ENCODE data around the gene BMP10.

BMP10 gene

DNA sequence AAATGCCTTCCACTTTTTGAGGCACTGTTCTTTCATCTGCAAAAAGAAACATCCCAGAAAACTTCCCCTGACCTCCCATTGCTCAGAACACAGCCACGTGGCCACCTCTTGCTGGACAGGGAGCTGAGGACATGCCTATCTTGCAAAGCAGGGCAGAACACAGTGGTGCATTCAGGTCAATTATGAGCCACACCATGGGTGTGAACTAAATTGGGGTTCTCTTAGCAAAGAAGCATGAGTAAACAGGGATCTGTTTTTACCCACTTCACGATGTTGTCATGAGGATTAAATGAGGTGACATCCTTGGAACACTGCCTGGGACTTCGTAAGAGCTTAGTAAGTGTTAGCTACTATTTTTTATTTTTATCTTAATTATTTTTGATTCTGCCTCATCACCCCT lies 25.1 kb downstream of the BMP10 start:
- no peak for FAIRE-seq
- TF ChIP-seq POLR2A (IDR thresholded peaks at IDR 0.05; ENCODE audit: low read depth, low read length) (no peak), PAX5 (IDR thresholded peaks at IDR 0.05; ENCODE audit: insufficient read depth, low read length, severe bottlenecking) (no peak), POLR2AphosphoS5 (IDR thresholded peaks at IDR 0.05; ENCODE audit: low read depth, low read length) (no peak), POU2F2 (IDR thresholded peaks at IDR 0.05; ENCODE audit: low read depth, low read length) (no peak), SPI1 (IDR thresholded peaks at IDR 0.05; ENCODE audit: low read depth, low read length) (no peak), TAF1 (IDR thresholded peaks at IDR 0.05; ENCODE audit: low read depth, low read length) (no peak)
- no peak for DNase-seq (ENCODE audit: insufficient read length, low spot score)

DNA sequence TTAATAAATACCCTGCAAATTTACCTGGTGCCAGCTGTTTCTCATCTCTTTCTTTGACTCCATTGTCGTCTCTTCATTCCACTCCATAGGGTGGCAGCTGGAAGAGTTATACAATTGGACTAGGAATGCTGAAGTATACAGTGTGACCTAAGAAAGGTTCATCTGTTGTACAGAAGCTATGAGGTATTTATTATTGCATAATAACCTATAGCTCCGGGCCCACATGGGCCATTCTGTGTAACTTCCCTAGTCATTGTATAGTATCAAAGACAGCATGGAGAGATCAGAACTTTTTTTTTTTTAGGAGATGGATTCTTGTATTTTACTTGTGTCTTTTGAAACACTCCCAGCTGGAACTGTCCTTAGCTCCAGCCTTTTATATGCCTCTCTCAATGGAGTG lies 26.2 kb downstream of the BMP10 start:
- TF ChIP-seq TAF1 (IDR thresholded peaks at IDR 0.05; ENCODE audit: low read depth, low read length) (no peak), PAX5 (IDR thresholded peaks at IDR 0.05; ENCODE audit: insufficient read depth, low read length, severe bottlenecking) (no peak), POU2F2 (IDR thresholded peaks at IDR 0.05; ENCODE audit: low read depth, low read length) (no peak), SPI1 (IDR thresholded peaks at IDR 0.05; ENCODE audit: low read depth, low read length) (no peak), POLR2A (IDR thresholded peaks at IDR 0.05; ENCODE audit: low read depth, low read length) (no peak), POLR2AphosphoS5 (IDR thresholded peaks at IDR 0.05; ENCODE audit: low read depth, low read length) (no peak)
- DNase-seq (ENCODE audit: insufficient read length, low spot score), result no peak
- FAIRE-seq, result no peak

DNA sequence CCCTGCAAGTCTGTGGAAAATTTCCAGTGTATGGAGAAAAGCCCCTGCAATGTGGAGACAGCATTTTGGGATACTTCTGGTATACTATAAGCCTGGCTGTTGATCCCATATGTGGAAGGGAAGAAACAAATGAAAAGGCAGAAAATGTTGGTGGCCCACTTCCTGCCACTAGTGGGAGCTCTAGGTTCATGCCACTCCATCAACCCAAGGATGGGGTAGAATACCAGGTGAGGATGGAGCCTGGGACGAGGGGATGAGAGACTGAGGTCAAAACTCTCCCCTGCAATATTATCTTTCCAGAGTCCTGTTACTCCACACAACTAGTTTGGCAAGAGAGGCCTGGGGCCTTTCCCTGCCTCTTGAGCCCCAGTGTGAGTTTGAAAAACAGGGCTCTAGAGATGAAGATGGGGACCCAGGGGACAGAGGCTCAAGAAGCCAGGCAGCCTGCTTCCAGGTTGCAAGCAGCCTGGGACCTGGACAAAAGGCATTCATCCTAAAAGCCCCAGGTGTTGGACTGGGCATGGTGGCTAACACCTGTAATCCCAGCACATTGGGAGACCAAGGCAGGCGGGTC lies 31.9 kb downstream of the BMP10 start:
- no peak for TF ChIP-seq POLR2A (IDR thresholded peaks at IDR 0.05; ENCODE audit: low read depth, low read length)
- TF ChIP-seq SPI1 (IDR thresholded peaks at IDR 0.05; ENCODE audit: low read depth, low read length), result no peak
- TF ChIP-seq POU2F2 (IDR thresholded peaks at IDR 0.05; ENCODE audit: low read depth, low read length), result no peak
- no peak for TF ChIP-seq TAF1 (IDR thresholded peaks at IDR 0.05; ENCODE audit: low read depth, low read length)
- TF ChIP-seq POLR2AphosphoS5 (IDR thresholded peaks at IDR 0.05; ENCODE audit: low read depth, low read length), result no peak
- TF ChIP-seq PAX5 (IDR thresholded peaks at IDR 0.05; ENCODE audit: insufficient read depth, low read length, severe bottlenecking), result no peak
- no peak for FAIRE-seq
- no peak for DNase-seq (ENCODE audit: insufficient read length, low spot score)

DNA sequence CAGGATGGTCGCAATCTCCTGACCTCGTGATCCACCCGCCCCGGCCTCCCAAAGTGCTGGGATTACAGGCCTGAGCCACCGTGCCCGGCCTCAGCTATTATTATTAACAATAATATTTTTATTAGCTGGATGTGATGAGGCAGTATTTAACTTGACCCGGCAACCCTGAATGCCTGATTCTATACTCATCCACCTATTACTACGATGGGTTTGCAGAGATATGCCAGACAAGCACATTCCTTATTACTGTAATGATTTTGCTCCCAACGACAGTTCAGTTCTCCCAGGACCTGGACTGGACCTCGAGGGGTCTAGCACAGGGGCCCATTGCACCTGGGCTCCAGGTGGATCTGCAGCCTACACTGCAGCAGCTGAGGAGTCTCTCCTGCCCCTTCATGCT lies 32.6 kb downstream of the BMP10 start:
- TF ChIP-seq POU2F2 (IDR thresholded peaks at IDR 0.05; ENCODE audit: low read depth, low read length) (no peak), TAF1 (IDR thresholded peaks at IDR 0.05; ENCODE audit: low read depth, low read length) (no peak), PAX5 (IDR thresholded peaks at IDR 0.05; ENCODE audit: insufficient read depth, low read length, severe bottlenecking) (no peak), POLR2A (IDR thresholded peaks at IDR 0.05; ENCODE audit: low read depth, low read length) (no peak), SPI1 (IDR thresholded peaks at IDR 0.05; ENCODE audit: low read depth, low read length) (no peak), POLR2AphosphoS5 (IDR thresholded peaks at IDR 0.05; ENCODE audit: low read depth, low read length) (no peak)
- no peak for DNase-seq (ENCODE audit: insufficient read length, low spot score)
- no peak for FAIRE-seq

DNA sequence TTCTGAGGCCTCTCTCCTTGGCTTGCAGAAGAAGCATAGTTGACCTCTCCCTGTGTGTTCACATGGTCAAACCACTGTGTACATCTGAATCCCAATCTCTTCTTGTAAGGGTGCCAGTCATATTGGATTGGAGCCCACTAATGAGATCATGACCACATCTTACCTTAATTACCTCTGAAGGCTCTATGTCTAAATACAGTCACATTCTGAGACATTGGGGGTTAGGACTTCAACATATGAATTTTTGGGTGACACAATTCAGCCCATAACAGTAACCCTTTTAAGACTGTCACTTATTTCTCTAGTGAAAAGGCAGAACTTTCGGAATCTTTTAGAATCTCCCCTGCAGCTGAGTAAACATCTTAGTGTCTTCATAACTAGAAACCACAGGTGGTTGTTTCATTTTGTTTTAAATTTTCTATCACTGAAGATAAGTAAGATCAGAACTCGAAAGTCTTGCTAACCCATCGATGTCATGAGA lies 33.3 kb downstream of the BMP10 start:
- FAIRE-seq, result no peak
- DNase-seq (ENCODE audit: insufficient read length, low spot score), result no peak

DNA sequence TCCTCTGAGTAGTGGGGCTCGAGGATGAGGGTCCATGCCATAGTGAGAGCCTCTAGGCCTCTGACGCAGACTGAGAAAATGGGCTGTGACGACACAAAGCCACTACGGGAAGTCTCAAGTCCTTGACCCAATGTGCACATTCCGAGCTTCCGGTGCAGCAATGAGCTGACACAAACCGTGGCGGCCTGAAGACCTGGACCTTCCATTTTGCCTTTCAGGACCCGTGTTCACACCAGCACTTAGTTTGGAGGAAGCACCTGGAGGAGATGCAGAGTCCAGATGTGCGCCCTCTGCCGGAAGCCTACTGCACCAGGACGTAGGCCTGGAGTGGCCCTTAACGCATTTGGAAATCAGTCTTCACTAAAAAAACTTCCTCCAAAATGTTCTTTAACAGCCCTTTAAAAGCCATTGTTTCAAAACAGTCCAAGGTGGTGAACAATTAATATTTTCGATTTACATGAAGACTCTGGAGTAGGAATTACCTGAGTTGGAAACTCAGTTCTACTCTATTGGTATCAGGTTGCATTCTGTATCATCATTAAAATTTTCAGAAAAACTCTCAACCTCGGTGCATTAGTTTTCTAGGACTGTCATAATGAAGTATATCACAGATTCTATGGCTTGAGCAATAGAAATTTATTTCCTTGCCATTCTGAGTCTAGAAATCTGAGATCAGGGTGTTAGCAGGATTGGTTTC lies 33.9 kb downstream of the BMP10 start:
- TF ChIP-seq POU2F2 (IDR thresholded peaks at IDR 0.05; ENCODE audit: low read depth, low read length) (no peak), POLR2AphosphoS5 (IDR thresholded peaks at IDR 0.05; ENCODE audit: low read depth, low read length) (no peak)
- DNase-seq (ENCODE audit: insufficient read length, low spot score) (no peak), FAIRE-seq (no peak)

More for the DNA sequence above, 33.3 kb downstream of the BMP10 start:
- no peak for TF ChIP-seq POU2F2 (IDR thresholded peaks at IDR 0.05; ENCODE audit: low read depth, low read length)
- TF ChIP-seq TAF1 (IDR thresholded peaks at IDR 0.05; ENCODE audit: low read depth, low read length), result no peak
- TF ChIP-seq POLR2A (IDR thresholded peaks at IDR 0.05; ENCODE audit: low read depth, low read length), result no peak
- TF ChIP-seq SPI1 (IDR thresholded peaks at IDR 0.05; ENCODE audit: low read depth, low read length), result no peak
- TF ChIP-seq POLR2AphosphoS5 (IDR thresholded peaks at IDR 0.05; ENCODE audit: low read depth, low read length), result no peak
- TF ChIP-seq PAX5 (IDR thresholded peaks at IDR 0.05; ENCODE audit: insufficient read depth, low read length, severe bottlenecking), result no peak

DNA sequence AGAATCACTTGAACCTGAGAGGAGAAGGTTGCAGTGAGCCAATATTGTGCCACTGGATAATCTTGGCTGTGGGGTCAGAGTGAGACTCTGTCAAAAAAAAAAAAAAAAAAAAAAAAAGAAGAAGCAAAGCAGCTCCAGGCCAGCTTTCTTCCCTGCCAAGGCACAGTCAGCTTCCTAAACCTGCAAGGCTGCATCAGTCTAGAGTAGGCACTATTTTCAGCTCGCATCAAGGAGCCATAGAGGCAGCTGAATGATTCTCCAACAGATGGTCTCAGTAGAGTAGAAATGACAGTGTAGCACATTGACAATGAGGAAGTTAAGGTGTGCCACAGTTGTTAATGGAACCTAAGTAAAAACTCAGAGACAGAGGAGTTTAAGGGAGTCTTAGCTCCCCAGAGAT lies 35.6 kb downstream of the BMP10 start:
- TF ChIP-seq POLR2AphosphoS5 (IDR thresholded peaks at IDR 0.05; ENCODE audit: low read depth, low read length) (no peak), POLR2A (IDR thresholded peaks at IDR 0.05; ENCODE audit: low read depth, low read length) (no peak), POU2F2 (IDR thresholded peaks at IDR 0.05; ENCODE audit: low read depth, low read length) (no peak), SPI1 (IDR thresholded peaks at IDR 0.05; ENCODE audit: low read depth, low read length) (no peak), PAX5 (IDR thresholded peaks at IDR 0.05; ENCODE audit: insufficient read depth, low read length, severe bottlenecking) (no peak), TAF1 (IDR thresholded peaks at IDR 0.05; ENCODE audit: low read depth, low read length) (no peak)
- DNase-seq (ENCODE audit: insufficient read length, low spot score), result no peak
- FAIRE-seq, result no peak

DNA sequence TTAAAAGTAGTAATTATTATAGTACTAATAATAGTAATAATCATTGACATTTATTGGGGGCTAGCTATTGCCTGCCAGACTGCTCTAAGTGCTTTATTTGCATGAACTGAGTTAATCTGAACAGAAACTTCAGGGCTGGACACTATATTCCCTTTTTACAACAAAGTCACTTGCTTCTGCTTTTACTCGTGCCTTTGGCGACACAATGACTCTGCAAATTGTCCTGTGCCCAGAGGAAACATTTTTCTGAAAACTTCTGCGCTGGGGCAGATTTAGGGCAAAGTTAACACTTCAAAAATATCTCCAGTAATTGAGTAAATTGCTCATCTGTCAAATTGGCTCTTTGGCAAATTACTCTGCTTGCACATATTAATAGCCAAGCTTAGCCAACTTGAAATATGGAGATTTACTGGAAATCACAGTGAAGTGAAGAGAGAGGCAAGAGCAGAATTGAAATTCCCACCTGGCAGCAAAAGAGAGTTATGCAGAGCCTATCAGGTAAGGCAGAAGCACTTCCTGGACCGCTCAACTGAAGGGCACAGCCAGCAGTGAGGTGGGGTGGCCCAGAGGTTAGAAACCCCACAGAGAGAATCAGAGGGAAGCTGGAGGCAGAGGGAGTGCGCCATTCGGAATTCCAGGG lies 36.3 kb downstream of the BMP10 start:
- FAIRE-seq (no peak), DNase-seq (ENCODE audit: insufficient read length, low spot score) (no peak)

DNA sequence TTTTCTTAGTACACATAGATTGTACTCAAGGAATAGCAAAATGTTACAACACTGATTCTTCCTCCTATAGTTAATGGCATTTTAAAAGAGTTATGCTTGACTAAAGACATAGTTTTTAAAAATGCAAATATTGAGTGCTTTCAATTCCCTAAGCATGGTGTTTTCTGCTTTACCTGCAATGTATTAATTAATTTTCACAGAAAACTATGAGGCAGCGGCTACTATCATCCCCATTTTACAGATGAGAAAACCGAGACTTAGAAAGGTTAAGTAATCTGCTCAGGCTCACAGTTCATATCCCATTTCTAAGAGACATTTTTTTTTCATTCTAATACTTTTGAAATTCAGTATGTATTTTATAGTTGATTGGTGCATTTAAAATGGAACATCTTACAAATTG lies 38.0 kb downstream of the BMP10 start:
- FAIRE-seq, result no peak

More for the DNA sequence above, 36.3 kb downstream of the BMP10 start:
- no peak for TF ChIP-seq PAX5 (IDR thresholded peaks at IDR 0.05; ENCODE audit: insufficient read depth, low read length, severe bottlenecking)
- TF ChIP-seq POLR2AphosphoS5 (IDR thresholded peaks at IDR 0.05; ENCODE audit: low read depth, low read length), result no peak
- no peak for TF ChIP-seq POLR2A (IDR thresholded peaks at IDR 0.05; ENCODE audit: low read depth, low read length)
- TF ChIP-seq TAF1 (IDR thresholded peaks at IDR 0.05; ENCODE audit: low read depth, low read length), result no peak
- TF ChIP-seq SPI1 (IDR thresholded peaks at IDR 0.05; ENCODE audit: low read depth, low read length), result no peak
- no peak for TF ChIP-seq POU2F2 (IDR thresholded peaks at IDR 0.05; ENCODE audit: low read depth, low read length)

More for the DNA sequence above, 38.0 kb downstream of the BMP10 start:
- DNase-seq (ENCODE audit: insufficient read length, low spot score), result no peak
- TF ChIP-seq POU2F2 (IDR thresholded peaks at IDR 0.05; ENCODE audit: low read depth, low read length) (no peak), SPI1 (IDR thresholded peaks at IDR 0.05; ENCODE audit: low read depth, low read length) (no peak), POLR2AphosphoS5 (IDR thresholded peaks at IDR 0.05; ENCODE audit: low read depth, low read length) (no peak), PAX5 (IDR thresholded peaks at IDR 0.05; ENCODE audit: insufficient read depth, low read length, severe bottlenecking) (no peak), TAF1 (IDR thresholded peaks at IDR 0.05; ENCODE audit: low read depth, low read length) (no peak), POLR2A (IDR thresholded peaks at IDR 0.05; ENCODE audit: low read depth, low read length) (no peak)
